Epithelial cell of proximal tubule (primary cell): ENCODE data around the gene KCTD14. TPM values are rescaled to one million over a fixed set of nuclear protein-coding genes. Genes with fewer than 3 reads are reported as not detected.
A peak's percentile ranks its signal among the peaks of the same experiment; 100 is the strongest.

Source experiments
- DNase-seq: peaks from one replicate; pipeline ENCODE4 v3.0.0-alpha.2; 2011; ENCODE audit warnings: low read depth
- H3K4me3 ChIP-seq: 2 replicates; pipeline ENCODE4 v1.5.1; 2011; ENCODE audit warnings: low read depth, mild to moderate bottlenecking, low read length
- total RNA-seq: library from RNA; depleted of rRNA; stranded (reverse); fragments of >200 nt; gene quantifications from 2 replicates; pipeline ENCODE4 v1.2.3, GENCODE V29; 2015
- TF ChIP-seq, protein P1 (sequence below): conservative IDR thresholded peaks from 2 replicates; pipeline ENCODE4 v1.5.1; 2012; ENCODE audit warnings: low read depth, mild to moderate bottlenecking, low read length

Gene KCTD14
- total RNA-seq, 1 donor from 2014 or later, result 8.5 TPM

DNA sequence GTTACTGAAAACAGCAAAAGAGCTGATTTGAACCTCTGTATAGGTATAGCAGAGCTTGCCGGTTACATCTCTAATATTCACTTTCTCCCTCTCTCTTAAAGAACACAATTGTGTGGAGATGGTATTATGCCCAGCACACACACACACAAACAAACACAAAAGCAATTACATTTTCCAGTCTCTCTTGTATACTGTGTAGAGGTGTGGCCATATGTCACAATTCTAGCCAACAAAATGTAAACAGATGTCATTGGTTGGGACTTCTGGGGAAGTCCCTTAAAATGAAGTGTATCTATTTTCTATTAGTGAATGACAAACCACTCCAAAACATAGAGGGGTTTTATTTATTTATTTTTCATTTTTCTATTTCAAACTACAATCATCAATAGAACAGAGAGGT, 12.8 kb downstream of the KCTD14 start:
- H3K4me3 ChIP-seq, result no peak overlapping the region
- TF ChIP-seq, protein P1, sequence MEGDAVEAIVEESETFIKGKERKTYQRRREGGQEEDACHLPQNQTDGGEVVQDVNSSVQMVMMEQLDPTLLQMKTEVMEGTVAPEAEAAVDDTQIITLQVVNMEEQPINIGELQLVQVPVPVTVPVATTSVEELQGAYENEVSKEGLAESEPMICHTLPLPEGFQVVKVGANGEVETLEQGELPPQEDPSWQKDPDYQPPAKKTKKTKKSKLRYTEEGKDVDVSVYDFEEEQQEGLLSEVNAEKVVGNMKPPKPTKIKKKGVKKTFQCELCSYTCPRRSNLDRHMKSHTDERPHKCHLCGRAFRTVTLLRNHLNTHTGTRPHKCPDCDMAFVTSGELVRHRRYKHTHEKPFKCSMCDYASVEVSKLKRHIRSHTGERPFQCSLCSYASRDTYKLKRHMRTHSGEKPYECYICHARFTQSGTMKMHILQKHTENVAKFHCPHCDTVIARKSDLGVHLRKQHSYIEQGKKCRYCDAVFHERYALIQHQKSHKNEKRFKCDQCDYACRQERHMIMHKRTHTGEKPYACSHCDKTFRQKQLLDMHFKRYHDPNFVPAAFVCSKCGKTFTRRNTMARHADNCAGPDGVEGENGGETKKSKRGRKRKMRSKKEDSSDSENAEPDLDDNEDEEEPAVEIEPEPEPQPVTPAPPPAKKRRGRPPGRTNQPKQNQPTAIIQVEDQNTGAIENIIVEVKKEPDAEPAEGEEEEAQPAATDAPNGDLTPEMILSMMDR, result no peak
- no peak for DNase-seq

DNA sequence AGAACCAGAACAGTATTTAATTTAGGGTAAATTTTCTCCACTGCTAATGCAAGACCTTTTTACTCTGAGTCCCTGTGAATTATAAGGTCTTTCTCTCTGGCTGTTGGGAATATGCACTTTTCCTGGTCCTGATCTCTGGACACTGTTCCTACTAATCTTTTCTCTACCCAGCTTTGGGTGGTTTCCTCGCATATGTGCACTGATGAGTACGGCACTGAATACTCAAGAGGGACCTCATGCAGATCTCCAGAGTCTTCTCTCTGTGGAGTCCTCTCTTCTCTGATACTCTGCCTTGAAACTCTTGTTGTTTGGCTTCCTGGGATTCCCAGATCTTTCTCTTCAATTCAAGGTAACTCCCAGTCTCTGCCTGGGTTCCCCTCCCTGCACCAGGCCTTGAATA, 14.0 kb downstream of the KCTD14 start:
- TF ChIP-seq, protein P1, result no peak
- no peak overlapping the region for H3K4me3 ChIP-seq
- DNase-seq, result no peak

DNA sequence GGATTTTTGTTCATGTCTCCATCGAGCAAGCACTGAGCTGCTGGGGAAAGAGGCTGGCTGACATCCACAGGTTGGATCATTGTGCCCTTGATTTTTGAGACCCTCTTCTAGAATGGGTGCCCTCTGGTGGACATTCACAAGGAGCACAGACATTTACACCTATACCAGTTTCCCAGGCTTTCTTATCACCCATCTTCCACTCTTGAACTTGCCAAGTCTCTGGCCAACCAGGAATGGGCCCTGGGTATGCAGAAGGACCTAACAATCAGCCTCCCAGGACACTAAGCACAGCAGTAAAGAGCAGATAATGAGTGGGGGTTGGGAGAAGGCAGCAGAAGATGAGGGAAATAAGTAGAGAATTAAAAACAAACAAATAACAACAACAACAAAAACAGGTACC, 22.9 kb downstream of the KCTD14 start:
- no peak for DNase-seq
- no peak overlapping the region for H3K4me3 ChIP-seq
- TF ChIP-seq, protein P1, result peak; percentile 73

DNA sequence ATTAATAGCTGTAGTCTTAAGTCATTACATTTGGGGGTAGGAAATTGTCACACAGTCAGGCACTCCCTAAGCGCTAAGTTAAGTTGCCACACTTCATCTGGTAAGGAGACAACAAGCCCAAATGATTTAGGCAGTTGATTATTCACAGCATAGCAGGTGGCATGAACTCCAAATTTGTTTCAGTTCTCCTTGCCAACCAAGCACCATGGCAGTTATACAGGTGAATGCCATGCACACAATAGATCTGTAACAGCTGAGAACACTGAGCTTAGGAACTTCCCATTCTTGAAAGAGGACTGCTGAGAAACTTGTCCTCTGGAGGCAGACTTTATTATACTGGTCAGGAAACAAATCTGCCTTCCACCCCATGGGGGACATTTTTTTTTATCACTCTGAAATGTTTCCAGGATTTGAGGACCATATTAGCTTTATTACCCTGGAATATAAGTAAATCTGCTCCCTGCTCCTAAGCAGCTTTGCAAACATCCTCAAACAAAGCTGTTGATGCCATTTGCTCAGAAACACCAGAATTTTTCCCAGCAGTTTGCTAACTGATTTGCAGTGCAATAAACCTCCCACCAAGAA, 23.5 kb downstream of the KCTD14 start:
- DNase-seq, result no peak
- TF ChIP-seq, protein P1, result no peak
- no peak overlapping the region for H3K4me3 ChIP-seq

DNA sequence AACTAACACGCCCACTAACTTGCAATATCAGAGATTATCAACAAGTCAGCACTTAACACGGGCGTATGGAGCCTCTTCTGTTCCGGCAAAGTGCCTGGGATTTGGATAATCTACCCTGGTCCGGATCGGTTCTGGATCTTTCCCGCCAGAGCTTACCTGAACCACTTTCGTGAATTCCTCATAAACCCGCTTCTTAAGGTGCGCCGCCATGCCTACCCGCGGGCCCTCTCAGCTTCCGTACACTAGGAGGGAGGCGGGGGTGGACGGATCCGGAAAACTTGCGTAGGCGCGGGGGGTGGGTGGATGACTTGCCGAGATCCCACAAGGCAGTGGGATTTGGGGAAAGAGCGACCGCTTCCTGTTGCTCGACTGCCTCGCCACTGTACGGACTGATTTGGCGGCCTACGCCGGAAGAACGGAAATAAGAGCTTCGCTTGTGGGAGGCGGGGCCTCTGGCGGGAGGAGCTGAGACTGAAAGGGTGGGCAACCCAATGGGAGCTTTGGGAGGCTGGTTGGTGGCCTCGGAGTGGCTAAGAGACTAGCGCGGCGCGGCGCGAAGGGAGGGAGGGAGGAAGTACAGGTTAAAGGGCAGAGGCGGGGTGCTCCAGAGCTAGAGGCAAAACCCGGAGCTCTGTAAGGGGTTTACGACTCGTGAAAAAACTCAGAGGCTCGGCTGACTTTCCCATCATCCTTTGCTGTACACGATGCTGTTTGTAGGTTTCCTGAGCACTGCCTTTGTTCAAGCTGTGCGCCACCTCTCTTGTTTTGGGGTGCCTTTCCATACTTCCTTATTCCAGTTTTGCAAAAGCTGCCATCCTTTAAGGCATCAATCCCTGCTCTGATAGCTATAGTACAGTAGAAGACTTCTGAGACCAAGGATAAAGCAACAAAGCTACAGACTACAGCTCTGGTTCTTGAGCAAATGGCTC, 28.4 kb downstream of the KCTD14 start, which contains the start of gene INTS4:
INTS4 (minus strand) TSS at position 235 of the 929 bp plus-strand sequence; CDS start at position 210, 25 bp downstream.
- TF ChIP-seq, protein P1, result no peak
- peak; percentile 98 for DNase-seq

DNA sequence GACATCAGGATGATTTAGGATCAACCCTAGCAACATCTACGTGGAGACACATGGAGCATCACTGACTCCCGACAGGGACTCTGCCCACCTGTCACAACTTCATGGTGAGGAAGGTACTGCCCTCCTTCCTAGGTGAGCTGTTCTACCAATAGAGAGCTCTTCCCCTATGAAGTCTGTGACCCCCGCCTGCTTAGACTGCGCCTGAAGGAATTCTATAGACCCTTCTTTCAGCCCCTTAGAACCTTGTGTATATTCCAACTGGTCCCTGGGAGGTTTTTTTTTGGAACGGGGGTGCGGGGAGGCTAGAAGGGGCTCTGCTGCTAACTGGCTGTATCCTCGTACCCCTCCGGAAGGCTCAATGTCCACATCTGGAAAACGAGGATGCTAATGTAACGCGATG, 29.2 kb downstream of the KCTD14 start:
- no peak for DNase-seq

More for the DNA sequence above, 28.4 kb downstream of the KCTD14 start, which contains the start of gene INTS4:
- peak within 1 kb of the TSS; percentile 82 for H3K4me3 ChIP-seq

More for the DNA sequence above, 29.2 kb downstream of the KCTD14 start:
- TF ChIP-seq, protein P1, result no peak
- H3K4me3 ChIP-seq, result peak overlapping the region; percentile 82
